Motor neuron (in vitro differentiated cells): ENCODE results near the gene HEPHL1. TPM values are rescaled to one million over a fixed set of nuclear protein-coding genes. Genes with fewer than 3 reads are reported as not detected.

Experiments used
- ATAC-seq, 8 experiments: fragments of 200-7000 bp; cut with Tn5 transposase; replicated peaks in 6 of 8; 2 replicates each; pipeline ENCODE4 v1.8.0; 2021; ENCODE audit warnings: mild to moderate bottlenecking in 8 of 8, moderate library complexity in 8 of 8
- H3K27ac ChIP-seq, 2 donors: fragments of 250-450 bp; sonication (Bioruptor Pico); 2 replicates each; pipeline ENCODE4 v1.9.0; 2021; ENCODE audit warnings: antibody characterized with exemption in 2 of 2, mild to moderate bottlenecking in 2 of 2, moderate library complexity in 1 of 2
- H3K4me1 ChIP-seq, 2 donors: fragments of 250-450 bp; sonication (Bioruptor Pico); replicated peaks in 1 of 2; 2 replicates each; pipeline ENCODE4 v1.6.1; 2021; ENCODE audit warnings: antibody characterized with exemption in 2 of 2, mild to moderate bottlenecking in 2 of 2, moderate library complexity in 1 of 2
- H3K4me3 ChIP-seq, 5 donors: fragments of 250-450 bp; sonication (Bioruptor Pico); 2 replicates each; pipeline ENCODE4 v1.9.0; 2021; ENCODE audit warnings: antibody characterized with exemption in 5 of 5, mild to moderate bottlenecking in 5 of 5, moderate library complexity in 4 of 5
- WGBS, 10 experiments: fragments of 450-650 bp; shearing (Covaris generic); methylation state at CpG; one replicate each; pipeline ENCODE4 v1.0.0; 2022; 5-methylcytosine and 5-hydroxymethylcytosine counted together
- in situ Hi-C, 9 experiments: fragments of 400-800 bp; cut with MboI; loops; one replicate each; pipeline ENCODE4 v1.15.0; 2021; ENCODE audit warnings: low sequenced_read_pairs in 9 of 9, low pct_unique_long_range_greater_than_20kb in 2 of 9; ENCODE audit not compliant: unreplicated experiment in 9 of 9
- total RNA-seq, 8 experiments: library from RNA; unstranded; fragments of 300-600 nt; gene quantifications; 2 replicates each; pipeline versions ENCODE4 v1.2.3 to v1.2.4, GENCODE V29; 2022

Gene HEPHL1
- total RNA-seq, 8 experiments from 2014 or later = under 0.01 to 0.14 (median 0.09) TPM; not detected in 2

DNA sequence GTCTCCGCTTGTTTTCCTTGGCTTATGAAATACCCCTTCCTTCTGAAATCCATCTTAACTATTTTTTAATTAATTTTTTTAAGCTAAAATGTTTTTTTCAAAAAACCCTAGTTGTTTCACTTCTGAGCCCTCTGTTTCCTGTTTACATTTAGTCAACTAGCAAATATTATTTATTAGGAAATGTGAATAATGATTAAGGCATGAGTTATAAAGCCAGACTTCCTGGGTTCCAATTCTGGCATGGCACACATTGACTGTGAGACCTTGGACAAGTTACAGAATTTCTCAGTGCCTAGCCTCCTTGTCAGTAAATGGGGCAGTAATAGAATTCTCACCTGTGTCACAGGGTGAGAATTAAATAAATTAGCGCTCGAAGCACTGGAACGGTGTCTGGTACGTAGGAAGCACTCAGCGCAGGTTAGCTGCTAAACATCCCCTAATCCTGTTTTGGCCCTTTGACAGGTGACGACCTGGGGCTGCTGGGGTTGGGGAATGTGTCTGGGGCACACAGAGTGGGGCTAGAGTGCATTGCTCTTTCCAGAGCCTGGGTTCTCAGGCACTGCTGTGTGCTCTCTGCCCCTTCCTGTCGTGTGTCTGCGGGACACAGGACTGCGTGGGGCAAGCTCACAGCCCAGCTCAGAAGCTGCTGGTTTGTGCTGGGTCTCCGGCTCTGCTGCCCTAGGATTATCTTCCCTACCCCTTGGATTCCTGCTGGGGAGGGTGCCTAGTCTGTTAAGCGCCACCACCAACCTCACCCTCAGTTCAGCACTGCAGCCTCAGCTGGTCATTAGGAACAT lies 120.6 kb downstream of the HEPHL1 start:
- Histone ChIP-seq H3K27ac (peak overlapping the region; percentile 6 to 15), H3K4me1 (peaks cover 18 to 32% of the 10 kb centered on the region in 2 donors), H3K4me3 (no peak overlapping the region)
- ATAC-seq = peak in 2 of 8 experiments; percentile 5 to 7
- in situ Hi-C loops = loop anchor here in 1 of 9 experiments (25.0 kb wide), 1 partner anchor 229 kb away; no protein-coding TSS in a partner anchor
- WGBS, 10 experiments = 87 to 100% (median 100%) methylated on average over 1 to 11 of the region's 12 CpGs; no CpG with 5 or more reads in 1 of the 10 experiments

DNA sequence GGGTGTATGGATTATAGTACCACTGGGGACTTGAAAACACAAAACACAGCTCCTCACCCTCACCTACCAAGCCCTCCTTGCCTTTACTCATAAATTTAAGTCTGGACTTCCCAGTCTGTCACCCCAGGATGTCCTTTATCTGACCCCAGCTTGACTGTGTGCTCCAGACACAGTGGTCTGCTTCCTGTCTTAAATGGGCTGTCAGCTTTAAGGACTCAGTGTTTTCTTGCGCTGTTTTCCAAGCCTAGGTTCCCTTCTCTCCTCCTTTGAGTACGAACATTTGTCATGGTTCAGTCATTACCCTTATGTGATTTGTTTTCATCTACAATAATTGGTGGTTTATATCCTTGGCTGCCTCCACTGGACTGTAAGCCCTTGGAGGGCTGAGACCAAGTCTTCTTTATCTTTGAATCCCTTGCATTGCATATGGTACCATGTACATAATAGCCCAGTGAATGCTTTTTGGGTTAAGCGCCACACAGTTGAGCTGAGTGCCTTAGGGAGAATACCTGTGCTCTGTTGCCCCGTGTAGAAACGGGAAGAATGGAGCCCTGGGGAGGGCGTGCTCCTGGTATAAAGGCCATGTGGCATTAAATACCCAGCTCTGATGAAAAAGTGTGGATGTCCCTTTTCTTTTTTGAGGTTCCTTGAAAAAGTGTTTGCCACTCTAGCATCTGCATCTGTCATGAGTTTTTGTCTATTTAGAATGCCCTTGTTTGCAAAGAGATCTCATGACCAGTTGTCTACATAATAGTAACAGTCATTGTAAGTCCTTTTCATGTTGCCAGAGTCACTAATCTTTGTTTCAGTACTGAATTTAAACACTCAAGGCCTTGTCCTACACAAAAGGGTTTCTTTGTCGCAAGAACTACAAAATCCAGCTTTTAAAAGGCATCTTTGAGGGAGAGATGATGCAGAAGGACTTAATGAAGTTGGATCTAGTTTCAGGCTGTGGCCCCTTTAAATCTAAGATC lies 121.4 kb downstream of the HEPHL1 start:
- in situ Hi-C loops = loop anchor here in 1 of 9 experiments (25.0 kb wide), 1 partner anchor 230 kb away; no protein-coding TSS in a partner anchor
- WGBS, 10 experiments = 43 to 96% (median 75%) methylated on average over 2 to 7 of the region's 7 CpGs
- H3K4me1 ChIP-seq = peaks cover 18 to 32% of the 10 kb centered on the region in 2 donors

DNA sequence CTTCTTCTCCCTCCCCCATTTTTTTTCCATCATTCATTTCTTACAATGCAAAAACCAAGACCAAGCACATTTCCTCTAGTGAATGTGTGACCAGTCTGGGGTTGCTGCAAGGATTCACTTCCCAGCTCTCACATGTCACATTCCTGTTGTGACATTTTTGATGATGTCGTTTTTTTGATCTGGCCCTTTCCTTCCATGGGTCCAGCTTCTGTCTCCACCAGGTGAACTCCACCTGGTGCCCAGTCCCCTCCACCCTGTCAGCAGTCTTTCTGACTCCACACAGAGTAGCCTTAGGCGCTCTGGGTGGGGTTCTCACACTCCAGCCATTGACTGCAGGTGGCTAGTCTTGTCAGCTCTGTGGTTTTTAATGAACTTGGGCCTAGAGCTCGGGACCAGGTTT lies 123.1 kb downstream of the HEPHL1 start:
- Histone ChIP-seq H3K4me1 (peaks cover 18 to 29% of the 10 kb centered on the region in 2 donors), H3K27ac (no peak overlapping the region), H3K4me3 (no peak overlapping the region)
- in situ Hi-C loops = loop anchor here in 1 of 9 experiments (25.0 kb wide), 1 partner anchor 232 kb away; no protein-coding TSS in a partner anchor
- peak in 3 of 8 experiments; percentile 39 to 62 (median 61) for ATAC-seq
- WGBS, 10 experiments = 71 to 100% (median 100%) methylated on average over 1 to 2 of the region's 3 CpGs; no CpG with 5 or more reads in 5 of the 10 experiments

More for the DNA sequence above, 121.4 kb downstream of the HEPHL1 start:
- H3K4me3 ChIP-seq = no peak overlapping the region
- ATAC-seq = peak in 5 of 8 experiments; percentile 70 to 80 (median 78)
- peak overlapping the region; percentile 6 to 15 for H3K27ac ChIP-seq

GRCh38 chr11:94144664-94145063 lies 123.5 kb downstream of the HEPHL1 start:
- Histone ChIP-seq H3K27ac (no peak overlapping the region), H3K4me3 (no peak overlapping the region), H3K4me1 (peaks cover 15 to 25% of the 10 kb centered on the region in 2 donors)
- in situ Hi-C loops = loop anchor here in 1 of 9 experiments (25.0 kb wide), 1 partner anchor 232 kb away; no protein-coding TSS in a partner anchor
- ATAC-seq = no peak
- 60 to 100% (median 100%) methylated on average over 1 of the region's 1 CpG; no CpG with 5 or more reads in 5 of the 10 experiments for WGBS, 10 experiments

GRCh38 chr11:94145431-94145830 lies 124.3 kb downstream of the HEPHL1 start:
- ATAC-seq = no peak
- in situ Hi-C loops = loop anchor here in 1 of 9 experiments (25.0 kb wide), 1 partner anchor 233 kb away; no protein-coding TSS in a partner anchor
- no peak overlapping the region for H3K27ac ChIP-seq
- WGBS, 10 experiments = 58 to 100% (median 78%) methylated on average over 1 to 2 of the region's 2 CpGs; no CpG with 5 or more reads in 1 of the 10 experiments
- H3K4me1 ChIP-seq = peaks cover 9 to 17% of the 10 kb centered on the region in 2 donors
- H3K4me3 ChIP-seq = no peak overlapping the region

- Histone ChIP-seq H3K4me1 (peaks cover 9 to 16% of the 10 kb centered on the region in 2 donors), H3K4me3 (no peak overlapping the region), H3K27ac (no peak overlapping the region)
- in situ Hi-C loops = loop anchor here in 1 of 9 experiments (25.0 kb wide), 1 partner anchor 234 kb away; no protein-coding TSS in a partner anchor
- 74 to 100% (median 93%) methylated on average over 1 to 4 of the region's 4 CpGs for WGBS, 10 experiments
- ATAC-seq = no peak
Observed at GRCh38 chr11:94145916-94146315, 124.8 kb downstream of the HEPHL1 start.

DNA sequence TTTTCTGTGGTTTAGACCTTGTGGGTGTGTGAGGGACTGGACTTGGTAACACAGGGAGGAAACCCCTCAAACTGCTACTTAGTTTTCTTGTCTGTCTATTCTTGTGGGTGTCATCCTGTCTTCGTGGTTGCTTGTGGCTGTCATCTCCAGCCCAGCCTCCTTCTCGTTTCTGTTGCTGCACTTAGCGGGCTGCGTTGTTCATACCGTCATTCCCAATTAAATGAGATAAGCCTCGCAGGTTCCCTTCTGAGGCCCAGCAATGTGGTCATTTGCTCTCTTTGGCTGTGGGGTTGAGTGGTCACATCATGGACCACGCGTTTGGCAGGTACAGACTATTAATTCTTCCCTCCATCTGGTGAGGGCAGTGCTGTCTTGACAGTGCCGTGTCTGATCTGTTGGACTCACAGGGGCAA lies 126.3 kb downstream of the HEPHL1 start:
- Histone ChIP-seq H3K4me1 (peaks cover 6 to 11% of the 10 kb centered on the region in 2 donors), H3K27ac (no peak overlapping the region), H3K4me3 (no peak overlapping the region)
- WGBS, 10 experiments = 57 to 100% (median 86%) methylated on average over 1 to 8 of the region's 9 CpGs; no CpG with 5 or more reads in 1 of the 10 experiments
- no peak for ATAC-seq
- in situ Hi-C loops = loop anchor here in 1 of 9 experiments (25.0 kb wide), 1 partner anchor 235 kb away; no protein-coding TSS in a partner anchor

DNA sequence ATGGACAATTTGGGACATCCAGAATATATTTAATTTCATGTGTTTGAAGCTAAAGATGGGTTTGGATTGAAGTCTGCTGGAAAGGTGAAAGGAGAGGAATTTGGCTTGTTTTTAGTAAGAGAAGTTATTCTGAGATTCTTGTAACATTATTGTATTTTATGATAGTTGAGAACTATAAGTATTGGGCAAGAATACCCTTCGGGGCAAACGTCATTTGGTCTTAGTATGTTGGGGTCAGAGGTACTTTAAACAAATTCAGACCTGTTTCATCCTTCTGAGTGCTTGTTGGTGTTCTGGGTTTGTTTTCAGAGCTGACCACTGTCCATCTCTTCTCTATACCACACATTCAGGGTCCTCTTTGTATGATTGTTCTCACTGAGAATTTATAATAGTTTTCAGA lies 127.0 kb downstream of the HEPHL1 start:
- in situ Hi-C loops = loop anchor here in 1 of 9 experiments (25.0 kb wide), 1 partner anchor 236 kb away; no protein-coding TSS in a partner anchor
- H3K4me3 ChIP-seq = no peak overlapping the region
- H3K4me1 ChIP-seq = peaks cover 3 to 11% of the 10 kb centered on the region in 2 donors
- WGBS, 10 experiments = 83 to 100% (median 94%) methylated on average over 1 to 2 of the region's 2 CpGs; no CpG with 5 or more reads in 3 of the 10 experiments
- no peak overlapping the region for H3K27ac ChIP-seq
- no peak for ATAC-seq

DNA sequence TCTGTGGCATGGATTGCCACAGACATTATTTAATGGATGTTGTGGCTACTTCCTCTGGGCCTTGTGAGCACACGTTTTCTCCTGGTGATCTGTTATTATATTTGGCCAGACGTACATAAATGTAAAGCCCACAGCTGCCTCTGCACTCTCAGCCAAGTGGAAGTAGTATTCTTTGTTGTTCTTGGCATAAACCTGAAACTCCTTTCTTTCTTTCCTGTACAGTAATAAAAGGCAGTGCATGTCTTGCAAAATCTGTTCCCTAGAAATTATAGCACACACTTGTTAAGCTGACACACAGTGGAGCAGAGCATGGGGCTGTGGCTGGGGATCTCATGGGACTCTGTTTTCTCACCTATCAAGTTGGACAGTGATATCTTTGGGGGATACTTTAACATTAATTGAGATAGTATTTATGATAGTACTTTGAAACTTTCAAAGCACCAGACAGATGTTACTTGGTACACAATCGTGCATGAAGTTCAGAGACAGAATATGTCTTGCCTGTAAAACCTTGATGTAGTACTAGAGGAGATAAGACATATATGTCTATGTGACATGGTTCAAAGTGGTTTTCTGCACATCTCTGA lies 128.4 kb downstream of the HEPHL1 start:
- Histone ChIP-seq H3K4me1 (peaks cover 3 to 11% of the 10 kb centered on the region in 2 donors), H3K4me3 (no peak overlapping the region), H3K27ac (no peak overlapping the region)
- 26 to 100% (median 91%) methylated on average over 1 to 3 of the region's 3 CpGs; no CpG with 5 or more reads in 2 of the 10 experiments for WGBS, 10 experiments
- ATAC-seq = peak in 1 of 8 experiments; percentile 18
- in situ Hi-C loops = loop anchor here in 1 of 9 experiments (25.0 kb wide), 1 partner anchor 237 kb away; no protein-coding TSS in a partner anchor

- ATAC-seq = no peak
- in situ Hi-C loops = no loop called here
- Histone ChIP-seq H3K4me1 (peaks cover 3 to 11% of the 10 kb centered on the region in 2 donors), H3K4me3 (no peak overlapping the region), H3K27ac (no peak overlapping the region)
- 90 to 100% (median 100%) methylated on average over 2 of the region's 3 CpGs; no CpG with 5 or more reads in 6 of the 10 experiments for WGBS, 10 experiments
Observed at GRCh38 chr11:94150056-94150455, 128.9 kb downstream of the HEPHL1 start.

DNA sequence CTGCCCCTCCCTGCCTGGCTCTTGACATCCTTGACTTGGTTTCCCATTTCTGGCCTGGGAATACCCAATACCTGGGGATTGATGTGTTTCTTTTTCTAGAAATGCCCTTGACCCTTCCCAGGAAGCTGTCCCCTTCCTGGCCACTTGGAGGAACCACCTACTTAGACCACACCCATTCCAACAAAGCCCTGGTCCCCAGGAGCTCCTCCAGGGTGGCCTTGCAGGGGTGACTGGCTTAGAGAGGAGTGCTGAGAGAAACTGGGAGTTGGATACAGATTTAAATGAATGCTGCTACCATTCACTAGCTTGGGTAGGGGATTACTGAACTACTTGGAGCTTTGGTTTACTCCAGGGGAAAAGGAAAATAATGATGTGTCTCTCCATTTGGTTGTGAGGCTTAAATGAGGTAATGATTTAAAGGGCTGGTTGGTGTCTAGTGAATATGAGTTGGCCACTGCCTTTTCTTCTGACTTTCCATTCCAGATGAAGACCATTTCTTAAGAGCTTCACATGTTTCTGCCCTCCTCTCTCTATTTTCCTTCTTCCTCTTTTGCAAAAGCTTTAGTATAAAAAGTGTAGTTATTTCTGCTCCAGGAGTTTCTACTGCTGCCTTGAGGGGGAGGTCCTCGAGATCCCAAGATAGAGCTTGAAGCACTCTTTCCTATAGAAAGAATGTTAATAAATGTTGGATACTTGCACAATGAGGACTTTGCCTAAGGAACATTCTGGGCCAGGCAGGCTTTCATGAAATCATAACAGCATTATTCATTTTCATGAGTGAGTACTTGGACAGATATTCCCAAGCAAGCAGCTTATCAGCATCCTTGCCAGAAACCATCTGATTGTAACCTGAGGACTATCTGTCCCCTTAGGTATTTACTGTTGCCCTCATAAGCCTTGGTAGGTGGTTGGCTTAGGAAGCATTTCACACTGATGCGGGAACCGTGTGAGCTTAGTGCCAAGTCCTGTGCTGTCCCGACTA lies 129.8 kb downstream of the HEPHL1 start:
- H3K27ac ChIP-seq = no peak overlapping the region

More for the DNA sequence above, 129.8 kb downstream of the HEPHL1 start:
- WGBS, 10 experiments = 67 to 97% (median 86%) methylated on average over 1 to 4 of the region's 4 CpGs; no CpG with 5 or more reads in 2 of the 10 experiments
- ATAC-seq = no peak
- in situ Hi-C loops = no loop called here
- peaks cover 3 to 11% of the 10 kb centered on the region in 2 donors for H3K4me1 ChIP-seq
- no peak overlapping the region for H3K4me3 ChIP-seq
